Activated CD4-positive, alpha-beta T cell treated with anti-CD3 and anti-CD28 coated beads, Interleukin-10, Interleukin-2, amounts not matched to agents 100 ng/mL and 50 ng/mL, durations not matched to agents 16 hours and 8 hours (primary cell): Measurements from ENCODE around the gene AUP1.

Source experiments
- DNase-seq: peaks from one replicate; pipeline ENCODE4 v3.0.0-alpha.2; 2020

Gene AUP1

GRCh38 chr2:74535440-74535965 is 6.0 kb upstream of the AUP1 start:
- no peak for DNase-seq

- DNase-seq: no peak
These were observed 4.9 kb upstream of the AUP1 start for GRCh38 chr2:74534411-74534810.

GRCh38 chr2:74533464-74533863 is 4.0 kb upstream of the AUP1 start:
- DNase-seq: no peak

- DNase-seq: peak; percentile 49
These were observed 2.7 kb upstream of the AUP1 start for GRCh38 chr2:74532222-74532621.

- DNase-seq: no peak
These were observed 2.2 kb upstream of the AUP1 start for GRCh38 chr2:74531666-74532065.

- DNase-seq: peak; percentile 83
These were observed 1.0 kb upstream of the AUP1 start for GRCh38 chr2:74530239-74531187.

- DNase-seq: no peak
These were observed 728 bp downstream of the AUP1 start for GRCh38 chr2:74528600-74529356.

GRCh38 chr2:74527741-74528140 is 1.8 kb downstream of the AUP1 start:
- DNase-seq: no peak

GRCh38 chr2:74526649-74527230 is 2.8 kb downstream of the AUP1 start:
- no peak for DNase-seq

- peak; percentile 65 for DNase-seq
These were observed 3.5 kb downstream of the AUP1 start, which contains the start of gene DQX1 for GRCh38 chr2:74525717-74526648. TSS of gene DQX1 (minus strand) at chr2:74526231. CDS start at chr2:74525729, 502 bp downstream.

- no peak for DNase-seq
These were observed 4.4 kb downstream of the AUP1 start for GRCh38 chr2:74524955-74525716.

GRCh38 chr2:74524005-74524404 is 5.5 kb downstream of the AUP1 start:
- DNase-seq: no peak

- no peak for DNase-seq
These were observed 7.0 kb downstream of the AUP1 start for GRCh38 chr2:74522516-74522915.

- DNase-seq: no peak
These were observed 12.9 kb downstream of the AUP1 start for GRCh38 chr2:74516650-74517049.

GRCh38 chr2:74515981-74516633 is 13.4 kb downstream of the AUP1 start:
- DNase-seq: peak; percentile 79

GRCh38 chr2:74515271-74515980 is 14.1 kb downstream of the AUP1 start:
- DNase-seq: peak; percentile 13

GRCh38 chr2:74514368-74515270 is 14.9 kb downstream of the AUP1 start, which contains the start of gene TLX2:
TSS of gene TLX2 (plus strand) at chr2:74514450. CDS start at chr2:74514807, 357 bp downstream.
- DNase-seq: no peak

GRCh38 chr2:74513605-74514367 is 15.7 kb downstream of the AUP1 start:
- DNase-seq: peak; percentile 38
